DOHH2 (cell line): ENCODE measurements around the gene IRAG1.

Experiments used
- EZH2phosphoT487 ChIP-seq: fragments of 200-600 bp; sonication (generic); IDR thresholded peaks from 2 replicates; pipeline ENCODE4 v1.6.1; 2017; ENCODE audit warnings: borderline replicate concordance, mild to moderate bottlenecking, antibody characterized with exemption, low read length, moderate library complexity, mixed read lengths
- TF ChIP-seq, protein P1 (sequence below): fragments of 200-600 bp; sonication (generic); IDR thresholded peaks from one replicate; pipeline ENCODE4 v1.5.1; 2014; ENCODE audit warnings: antibody characterized with exemption, mild to moderate bottlenecking, low read depth, low read length; ENCODE audit not compliant: poor library complexity, severe bottlenecking

DNA sequence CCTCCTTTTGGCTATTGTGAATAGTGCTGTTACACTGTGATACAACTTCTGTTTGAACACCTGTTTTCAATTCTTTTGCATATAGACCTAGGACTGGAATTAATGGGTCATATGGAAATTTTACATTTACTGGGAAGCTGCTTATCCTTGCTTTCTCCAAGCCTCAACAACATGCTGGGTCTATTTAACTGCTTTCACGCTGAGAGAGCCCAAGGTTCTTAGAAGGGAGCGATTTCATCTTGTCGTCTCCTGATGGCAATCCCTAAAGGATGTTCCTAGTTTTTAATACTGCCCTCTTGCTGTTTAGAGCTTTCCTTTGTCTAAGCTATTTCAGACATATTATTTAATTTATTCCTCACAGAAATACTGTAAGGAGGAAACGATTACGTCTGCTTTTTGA is 15.5 kb downstream of the IRAG1 start:
- TF ChIP-seq, protein P1, sequence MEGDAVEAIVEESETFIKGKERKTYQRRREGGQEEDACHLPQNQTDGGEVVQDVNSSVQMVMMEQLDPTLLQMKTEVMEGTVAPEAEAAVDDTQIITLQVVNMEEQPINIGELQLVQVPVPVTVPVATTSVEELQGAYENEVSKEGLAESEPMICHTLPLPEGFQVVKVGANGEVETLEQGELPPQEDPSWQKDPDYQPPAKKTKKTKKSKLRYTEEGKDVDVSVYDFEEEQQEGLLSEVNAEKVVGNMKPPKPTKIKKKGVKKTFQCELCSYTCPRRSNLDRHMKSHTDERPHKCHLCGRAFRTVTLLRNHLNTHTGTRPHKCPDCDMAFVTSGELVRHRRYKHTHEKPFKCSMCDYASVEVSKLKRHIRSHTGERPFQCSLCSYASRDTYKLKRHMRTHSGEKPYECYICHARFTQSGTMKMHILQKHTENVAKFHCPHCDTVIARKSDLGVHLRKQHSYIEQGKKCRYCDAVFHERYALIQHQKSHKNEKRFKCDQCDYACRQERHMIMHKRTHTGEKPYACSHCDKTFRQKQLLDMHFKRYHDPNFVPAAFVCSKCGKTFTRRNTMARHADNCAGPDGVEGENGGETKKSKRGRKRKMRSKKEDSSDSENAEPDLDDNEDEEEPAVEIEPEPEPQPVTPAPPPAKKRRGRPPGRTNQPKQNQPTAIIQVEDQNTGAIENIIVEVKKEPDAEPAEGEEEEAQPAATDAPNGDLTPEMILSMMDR: no peak
- no peak for TF ChIP-seq EZH2phosphoT487
